Measurements from ENCODE around the gene TBC1D22A. TPM values are rescaled to one million over a fixed set of nuclear protein-coding genes. Genes with fewer than 3 reads are reported as not detected.

TBC1D22A gene
- total and polyA plus RNA-seq, 2 experiments from 2014 or later: 15.3 to 19.8 TPM

- no peak overlapping the region for H3K4me3 ChIP-seq
- no peak overlapping the region for H3K27ac ChIP-seq
- peaks cover 54% of the 10 kb centered on the region for H3K79me2 ChIP-seq
These were observed 7.3 kb downstream of the TBC1D22A start for GRCh38 chr22:46769706-46770105.

GRCh38 chr22:46770151-46770641 lies 7.7 kb downstream of the TBC1D22A start:
- Histone ChIP-seq H3K4me1 (ENCODE audit: insufficient read depth) (peaks cover 12% of the 10 kb centered on the region), H4K20me1 (ENCODE audit: insufficient read depth, poor library complexity, severe bottlenecking) (no peaks in the 10 kb centered on the region), H2AFZ (no peak overlapping the region), H3K27me3 (no peaks in the 10 kb centered on the region), H3K9me3 (ENCODE audit: low read depth) (no peaks in the 10 kb centered on the region), H3K27ac (no peak overlapping the region), H3K36me3 (replicated peaks; ENCODE audit: insufficient read depth, low read depth) (no peaks in the 10 kb centered on the region), H3K79me2 (peaks cover 54% of the 10 kb centered on the region), H3K9me2 (replicated peaks; ENCODE audit: insufficient read depth) (no peaks in the 10 kb centered on the region), H3K4me2 (no peak overlapping the region), H3K4me3 (no peak overlapping the region)
- WGBS (ENCODE audit: low lambda C conversion rate, missing lambda C conversion rate): 85% methylated on average over 13 of the region's 14 CpGs
- TF ChIP-seq EZH2 (IDR thresholded peaks at IDR 0.05; ENCODE audit: borderline replicate concordance) (no peak), CTCF (IDR thresholded peaks at IDR 0.05; ENCODE audit: poor library complexity) (no peak), EZH2phosphoT487 (IDR thresholded peaks at IDR 0.05; ENCODE audit: low read depth, severe bottlenecking, unreplicated experiment) (no peak)
- DNase-seq (ENCODE audit: low spot score): no peak

More at GRCh38 chr22:46769706-46770105, 7.3 kb downstream of the TBC1D22A start:
- TF ChIP-seq EZH2phosphoT487 (IDR thresholded peaks at IDR 0.05; ENCODE audit: low read depth, severe bottlenecking, unreplicated experiment) (no peak), EZH2 (IDR thresholded peaks at IDR 0.05; ENCODE audit: borderline replicate concordance) (no peak), CTCF (IDR thresholded peaks at IDR 0.05; ENCODE audit: poor library complexity) (no peak)
- H3K36me3 ChIP-seq (replicated peaks; ENCODE audit: insufficient read depth, low read depth): no peaks in the 10 kb centered on the region
- no peak overlapping the region for H2AFZ ChIP-seq
- peaks cover 7% of the 10 kb centered on the region for H3K4me1 ChIP-seq (ENCODE audit: insufficient read depth)
- DNase-seq (ENCODE audit: low spot score): no peak
- no peaks in the 10 kb centered on the region for H3K9me3 ChIP-seq (ENCODE audit: low read depth)
- H3K27me3 ChIP-seq: no peaks in the 10 kb centered on the region
- H3K4me2 ChIP-seq: no peak overlapping the region
- H4K20me1 ChIP-seq (ENCODE audit: insufficient read depth, poor library complexity, severe bottlenecking): no peaks in the 10 kb centered on the region
- H3K9me2 ChIP-seq (replicated peaks; ENCODE audit: insufficient read depth): no peaks in the 10 kb centered on the region
- WGBS (ENCODE audit: low lambda C conversion rate, missing lambda C conversion rate): 93% methylated on average over 6 of the region's 6 CpGs

DNA sequence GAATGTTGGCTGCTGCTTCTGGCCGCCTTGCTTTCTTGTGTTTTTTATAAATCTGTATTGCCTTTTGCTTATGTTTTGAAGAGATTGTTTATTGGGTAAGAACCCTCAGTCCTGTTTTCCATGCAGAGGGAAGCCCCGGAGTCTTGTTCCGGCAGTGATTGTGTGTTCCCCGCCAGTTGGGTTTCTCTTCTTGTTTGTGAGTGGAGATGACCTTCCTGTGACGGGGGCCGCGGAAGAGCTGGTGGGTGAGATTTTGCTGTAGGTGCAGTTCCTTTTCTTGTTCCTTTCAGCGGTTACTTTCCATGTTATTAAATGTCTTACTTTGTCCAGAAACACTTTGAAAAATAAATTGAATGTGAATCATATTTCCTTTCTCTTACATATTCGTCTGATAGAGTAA lies 8.3 kb downstream of the TBC1D22A start:
- H3K4me1 ChIP-seq (ENCODE audit: insufficient read depth): peaks cover 16% of the 10 kb centered on the region
- H3K27ac ChIP-seq: no peak overlapping the region
- TF ChIP-seq EZH2phosphoT487 (IDR thresholded peaks at IDR 0.05; ENCODE audit: low read depth, severe bottlenecking, unreplicated experiment): no peak
- no peak for TF ChIP-seq EZH2 (IDR thresholded peaks at IDR 0.05; ENCODE audit: borderline replicate concordance)
- TF ChIP-seq CTCF (IDR thresholded peaks at IDR 0.05; ENCODE audit: poor library complexity): no peak
- 95% methylated on average over 9 of the region's 9 CpGs for WGBS (ENCODE audit: low lambda C conversion rate, missing lambda C conversion rate)
- no peaks in the 10 kb centered on the region for H4K20me1 ChIP-seq (ENCODE audit: insufficient read depth, poor library complexity, severe bottlenecking)
- H2AFZ ChIP-seq: no peak overlapping the region
- H3K4me2 ChIP-seq: no peak overlapping the region
- H3K9me2 ChIP-seq (replicated peaks; ENCODE audit: insufficient read depth): no peaks in the 10 kb centered on the region
- H3K79me2 ChIP-seq: peaks cover 53% of the 10 kb centered on the region
- H3K27me3 ChIP-seq: no peaks in the 10 kb centered on the region
- H3K4me3 ChIP-seq: no peak overlapping the region
- H3K9me3 ChIP-seq (ENCODE audit: low read depth): no peaks in the 10 kb centered on the region
- DNase-seq (ENCODE audit: low spot score): no peak
- H3K36me3 ChIP-seq (replicated peaks; ENCODE audit: insufficient read depth, low read depth): no peaks in the 10 kb centered on the region
